HepG2 (cell line): ENCODE data around the gene MRNIP. TPM values are rescaled to one million over a fixed set of nuclear protein-coding genes. Genes with fewer than 3 reads are reported as not detected.
A peak's percentile ranks its signal among the peaks of the same experiment; 100 is the strongest.

ENCODE experiments used
- ESRRA ChIP-seq: sonication (generic); formaldehyde crosslinking; IDR thresholded peaks from 2 replicates; pipeline ENCODE4 v1.5.1; 2020; ENCODE audit warnings: mild to moderate bottlenecking, low read depth, missing genetic modification reagents
- GTF3A ChIP-seq: sonication (generic); formaldehyde crosslinking; conservative IDR thresholded peaks from 2 replicates; pipeline ENCODE4 v1.4.0; 2020; ENCODE audit warnings: mild to moderate bottlenecking, missing genetic modification reagents
- HOXA9 ChIP-seq: sonication (generic); formaldehyde crosslinking; IDR thresholded peaks from 2 replicates; pipeline ENCODE4 v1.8.1; 2022; ENCODE audit warnings: missing genetic modification reagents, mild to moderate bottlenecking, moderate library complexity, borderline replicate concordance
- KAT7 ChIP-seq: IDR thresholded peaks from 2 replicates; pipeline ENCODE4 v1.6.1; 2018; ENCODE audit warnings: borderline replicate concordance, missing compliant biosample characterization
- NFE2L2 ChIP-seq: fragments of 150-350 bp; IDR thresholded peaks from 2 replicates; pipeline ENCODE4 v1.6.1; 2014; ENCODE audit warnings: low read length
- NR1H2 ChIP-seq: sonication (generic); formaldehyde crosslinking; IDR thresholded peaks from 2 replicates; pipeline ENCODE4 v1.8.1; 2022; ENCODE audit warnings: low read depth, missing genetic modification reagents, borderline replicate concordance
- PAX8 ChIP-seq: sonication (generic); formaldehyde crosslinking; IDR thresholded peaks from 2 replicates; pipeline ENCODE4 v1.8.0; 2022; ENCODE audit warnings: mild to moderate bottlenecking, missing genetic modification reagents, borderline replicate concordance
- PHB2 ChIP-seq: fragments of 450-650 bp; IDR thresholded peaks from 2 replicates; pipeline ENCODE4 v1.6.1; 2018; ENCODE audit not compliant: partially characterized antibody
- POLR2AphosphoS5 ChIP-seq: IDR thresholded peaks from 2 replicates; pipeline ENCODE4 v1.6.1; 2012; ENCODE audit warnings: low read depth, low read length
- PPARG ChIP-seq: conservative IDR thresholded peaks from 2 replicates; pipeline ENCODE4 v1.6.1; 2016; ENCODE audit warnings: missing biosample characterization, missing genetic modification reagents
- RARG ChIP-seq: sonication (generic); formaldehyde crosslinking; IDR thresholded peaks from 2 replicates; pipeline ENCODE4 v1.4.0; 2020; ENCODE audit warnings: low read depth, mild to moderate bottlenecking, missing genetic modification reagents
- REL ChIP-seq: sonication (generic); formaldehyde crosslinking; conservative IDR thresholded peaks from 2 replicates; pipeline ENCODE4 v1.8.0; 2022; ENCODE audit warnings: mild to moderate bottlenecking, missing genetic modification reagents, moderate library complexity
- RXRA ChIP-seq: sonication (generic); formaldehyde crosslinking; IDR thresholded peaks from 2 replicates; pipeline ENCODE4 v1.5.1; 2020; ENCODE audit warnings: missing genetic modification reagents
- THAP11 ChIP-seq: IDR thresholded peaks from 2 replicates; pipeline ENCODE4 v1.6.1; 2016; ENCODE audit warnings: missing biosample characterization, missing genetic modification reagents
- ZNF451 ChIP-seq: sonication (generic); formaldehyde crosslinking; IDR thresholded peaks from 2 replicates; pipeline ENCODE4 v1.5.0; 2020; ENCODE audit warnings: mild to moderate bottlenecking, missing genetic modification reagents
- ZNF879 ChIP-seq: sonication (generic); formaldehyde crosslinking; IDR thresholded peaks from 2 replicates; pipeline ENCODE4 v1.8.1; 2023; ENCODE audit warnings: missing genetic modification reagents
- polyA plus RNA-seq, 8 experiments: library from polyadenylated mRNA; depleted of rRNA in 3 of 8; stranded (reverse) in 7 of 8; unstranded in 1 of 8; fragments of >200 nt; fragmentation: Illumina TruSeq in 4 of 8; extraction: Trizol in 4 of 8; gene quantifications; 2 replicates each; pipeline versions ENCODE4 v1.2.1 to v1.2.3, GENCODE V29; 2011 to 2016; ENCODE audit warnings: low read depth in 4 of 8, missing spikeins in 1 of 8, mixed read lengths in 1 of 8; ENCODE audit not compliant: insufficient read depth in 1 of 8
- total RNA-seq, 5 experiments: library from RNA; depleted of rRNA; stranded (reverse); fragments of >200 nt; fragmentation: Illumina TruSeq; extraction: Trizol; gene quantifications; 2 replicates each; pipeline ENCODE4 v1.2.3, GENCODE V29; 2016; ENCODE audit warnings: low read depth in 1 of 5
- TF ChIP-seq, protein P1 (sequence below): sonication (generic); formaldehyde crosslinking; IDR thresholded peaks from 2 replicates; pipeline ENCODE4 v1.4.0; 2020; ENCODE audit warnings: missing genetic modification reagents
- TF ChIP-seq, protein P2 (sequence below): fragments of 450-650 bp; IDR thresholded peaks from 2 replicates; pipeline ENCODE4 v1.6.1; 2017
- TF ChIP-seq, protein P3 (sequence below), 2 experiments: sonication (generic) in 1 of 2; formaldehyde crosslinking in 1 of 2; IDR thresholded peaks; 2 replicates each; pipeline versions ENCODE4 v1.4.0 to v1.6.1; 2016 to 2020; ENCODE audit warnings: borderline replicate concordance in 1 of 2, low read depth in 1 of 2, mild to moderate bottlenecking in 1 of 2, missing genetic modification reagents in 1 of 2

MRNIP gene
- total and polyA plus RNA-seq, 2 of the 13 experiments (the other 11 are each of a cell fraction or from before 2014, with no cell fraction given), result 15.5 to 34.1 TPM

DNA sequence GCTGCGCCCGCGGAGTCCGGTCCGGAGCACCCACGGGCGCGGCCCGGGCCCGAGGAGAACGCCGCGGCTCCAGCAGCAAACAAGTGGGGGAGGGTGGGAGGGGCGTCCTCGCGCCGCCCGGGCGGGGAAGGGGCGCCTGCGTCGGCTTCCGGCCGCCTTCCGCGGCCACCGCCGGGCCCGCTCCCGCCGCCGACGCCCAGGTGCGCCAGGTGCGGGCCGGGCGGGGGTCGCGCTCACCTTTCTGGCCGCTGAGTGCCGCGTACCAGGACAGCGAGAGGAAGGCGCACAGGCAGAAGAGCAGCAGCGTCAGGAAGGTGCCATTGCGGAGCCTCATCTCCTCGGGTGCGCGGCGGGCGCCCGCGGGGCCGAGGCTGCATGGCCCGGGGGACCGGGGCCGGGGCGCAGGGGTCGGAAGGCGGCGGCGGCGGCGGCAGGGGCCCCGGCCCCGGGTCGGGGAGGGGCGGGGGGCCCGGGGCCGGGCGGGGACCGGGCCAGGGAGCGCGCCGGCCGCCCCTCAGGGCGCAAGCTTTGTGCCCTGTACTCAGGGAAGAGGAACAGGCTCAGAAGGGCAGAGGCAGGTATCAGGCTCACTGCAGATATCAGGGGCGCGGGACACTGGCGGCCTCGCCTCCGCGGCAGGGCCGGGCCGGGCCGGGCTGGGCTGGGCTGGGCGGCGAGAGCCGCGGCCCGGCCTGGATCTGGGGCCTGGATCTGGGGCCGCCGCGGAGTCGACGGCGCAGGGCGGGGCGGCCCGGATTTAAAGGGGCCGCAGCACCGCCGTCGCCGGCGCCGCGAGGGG lies 52.2 kb downstream of the MRNIP start, which contains the start of gene MGAT4B (continued):
- TF ChIP-seq, protein P1, sequence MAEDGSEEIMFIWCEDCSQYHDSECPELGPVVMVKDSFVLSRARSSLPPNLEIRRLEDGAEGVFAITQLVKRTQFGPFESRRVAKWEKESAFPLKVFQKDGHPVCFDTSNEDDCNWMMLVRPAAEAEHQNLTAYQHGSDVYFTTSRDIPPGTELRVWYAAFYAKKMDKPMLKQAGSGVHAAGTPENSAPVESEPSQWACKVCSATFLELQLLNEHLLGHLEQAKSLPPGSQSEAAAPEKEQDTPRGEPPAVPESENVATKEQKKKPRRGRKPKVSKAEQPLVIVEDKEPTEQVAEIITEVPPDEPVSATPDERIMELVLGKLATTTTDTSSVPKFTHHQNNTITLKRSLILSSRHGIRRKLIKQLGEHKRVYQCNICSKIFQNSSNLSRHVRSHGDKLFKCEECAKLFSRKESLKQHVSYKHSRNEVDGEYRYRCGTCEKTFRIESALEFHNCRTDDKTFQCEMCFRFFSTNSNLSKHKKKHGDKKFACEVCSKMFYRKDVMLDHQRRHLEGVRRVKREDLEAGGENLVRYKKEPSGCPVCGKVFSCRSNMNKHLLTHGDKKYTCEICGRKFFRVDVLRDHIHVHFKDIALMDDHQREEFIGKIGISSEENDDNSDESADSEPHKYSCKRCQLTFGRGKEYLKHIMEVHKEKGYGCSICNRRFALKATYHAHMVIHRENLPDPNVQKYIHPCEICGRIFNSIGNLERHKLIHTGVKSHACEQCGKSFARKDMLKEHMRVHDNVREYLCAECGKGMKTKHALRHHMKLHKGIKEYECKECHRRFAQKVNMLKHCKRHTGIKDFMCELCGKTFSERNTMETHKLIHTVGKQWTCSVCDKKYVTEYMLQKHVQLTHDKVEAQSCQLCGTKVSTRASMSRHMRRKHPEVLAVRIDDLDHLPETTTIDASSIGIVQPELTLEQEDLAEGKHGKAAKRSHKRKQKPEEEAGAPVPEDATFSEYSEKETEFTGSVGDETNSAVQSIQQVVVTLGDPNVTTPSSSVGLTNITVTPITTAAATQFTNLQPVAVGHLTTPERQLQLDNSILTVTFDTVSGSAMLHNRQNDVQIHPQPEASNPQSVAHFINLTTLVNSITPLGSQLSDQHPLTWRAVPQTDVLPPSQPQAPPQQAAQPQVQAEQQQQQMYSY (CRISPR knock-in tag), result peak; percentile 97
- TF ChIP-seq PPARG, result no peak
- 0 out of 2 replicates have a peak, but pooled peaks have one; percentile 18 for TF ChIP-seq KAT7 (CRISPR knock-in tag)
- TF ChIP-seq, protein P2, sequence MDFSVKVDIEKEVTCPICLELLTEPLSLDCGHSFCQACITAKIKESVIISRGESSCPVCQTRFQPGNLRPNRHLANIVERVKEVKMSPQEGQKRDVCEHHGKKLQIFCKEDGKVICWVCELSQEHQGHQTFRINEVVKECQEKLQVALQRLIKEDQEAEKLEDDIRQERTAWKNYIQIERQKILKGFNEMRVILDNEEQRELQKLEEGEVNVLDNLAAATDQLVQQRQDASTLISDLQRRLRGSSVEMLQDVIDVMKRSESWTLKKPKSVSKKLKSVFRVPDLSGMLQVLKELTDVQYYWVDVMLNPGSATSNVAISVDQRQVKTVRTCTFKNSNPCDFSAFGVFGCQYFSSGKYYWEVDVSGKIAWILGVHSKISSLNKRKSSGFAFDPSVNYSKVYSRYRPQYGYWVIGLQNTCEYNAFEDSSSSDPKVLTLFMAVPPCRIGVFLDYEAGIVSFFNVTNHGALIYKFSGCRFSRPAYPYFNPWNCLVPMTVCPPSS, result no peak
- TF ChIP-seq RARG (CRISPR knock-in tag), result no peak
- no peak for TF ChIP-seq ZNF879 (CRISPR knock-in tag)
- TF ChIP-seq RXRA (CRISPR knock-in tag), result 0 out of 2 replicates have a peak, but pooled peaks have one; percentile 17
- no peak for TF ChIP-seq ZNF451
- TF ChIP-seq, protein P3, sequence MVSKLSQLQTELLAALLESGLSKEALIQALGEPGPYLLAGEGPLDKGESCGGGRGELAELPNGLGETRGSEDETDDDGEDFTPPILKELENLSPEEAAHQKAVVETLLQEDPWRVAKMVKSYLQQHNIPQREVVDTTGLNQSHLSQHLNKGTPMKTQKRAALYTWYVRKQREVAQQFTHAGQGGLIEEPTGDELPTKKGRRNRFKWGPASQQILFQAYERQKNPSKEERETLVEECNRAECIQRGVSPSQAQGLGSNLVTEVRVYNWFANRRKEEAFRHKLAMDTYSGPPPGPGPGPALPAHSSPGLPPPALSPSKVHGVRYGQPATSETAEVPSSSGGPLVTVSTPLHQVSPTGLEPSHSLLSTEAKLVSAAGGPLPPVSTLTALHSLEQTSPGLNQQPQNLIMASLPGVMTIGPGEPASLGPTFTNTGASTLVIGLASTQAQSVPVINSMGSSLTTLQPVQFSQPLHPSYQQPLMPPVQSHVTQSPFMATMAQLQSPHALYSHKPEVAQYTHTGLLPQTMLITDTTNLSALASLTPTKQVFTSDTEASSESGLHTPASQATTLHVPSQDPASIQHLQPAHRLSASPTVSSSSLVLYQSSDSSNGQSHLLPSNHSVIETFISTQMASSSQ (IDR thresholded peaks at IDR 0.05; ENCODE audit: low read depth), result no peak
- TF ChIP-seq, protein P3 (CRISPR knock-in tag; IDR thresholded peaks at IDR 0.05; ENCODE audit: borderline replicate concordance), result no peak; the same call in 1 of the 2 replicates
- TF ChIP-seq NR1H2 (CRISPR knock-in tag), result no peak
- no peak for TF ChIP-seq REL (CRISPR knock-in tag)
- peak; percentile 27 for TF ChIP-seq POLR2AphosphoS5
- no peak for TF ChIP-seq PAX8 (CRISPR knock-in tag)
- 0 out of 2 replicates have a peak, but pooled peaks have one; percentile 19 for TF ChIP-seq HOXA9 (CRISPR knock-in tag)
- no peak for TF ChIP-seq NFE2L2
- no peak for TF ChIP-seq GTF3A (CRISPR knock-in tag)
- TF ChIP-seq PHB2, result no peak
- 0 out of 2 replicates have a peak, but pooled peaks have one; percentile 26 for TF ChIP-seq THAP11 (CRISPR knock-in tag)
- TF ChIP-seq ESRRA (CRISPR knock-in tag), result no peak
